H54 (cell line): ENCODE results near the gene NAGPA.
"Not testable (repeated sequence)": the region's sequence is repeated elsewhere in the genome, so short reads cannot be mapped to it uniquely, and the experiment has no call there.

Source experiments
- DNase-seq: peaks from one replicate; pipeline ENCODE4 v3.0.0; 2011; ENCODE audit warnings: low spot score, mixed read lengths; ENCODE audit not compliant: insufficient read length
- FAIRE-seq: peaks from 3 replicates; lab custom pipeline; 2011; peaks lifted over from hg19 to GRCh38; lab: Jason Lieb, UNC
- POLR2A ChIP-seq: IDR thresholded peaks from 2 replicates; pipeline ENCODE4 v1.6.1; 2011; ENCODE audit warnings: low read depth, mild to moderate bottlenecking, low read length

The NAGPA gene

GRCh38 chr16:5046914-5047313 lies 13.2 kb upstream of the NAGPA start:
- FAIRE-seq (no peak), DNase-seq (no peak)
- TF ChIP-seq POLR2A: no peak

- DNase-seq (no peak), FAIRE-seq (no peak)
- TF ChIP-seq POLR2A: no peak
Measured at GRCh38 chr16:5045499-5046115, 11.9 kb upstream of the NAGPA start.

GRCh38 chr16:5044581-5044980 lies 10.8 kb upstream of the NAGPA start:
- FAIRE-seq, DNase-seq: not testable (repeated sequence)

- no peak for DNase-seq
- FAIRE-seq: no peak
- TF ChIP-seq POLR2A: no peak
Measured at GRCh38 chr16:5044011-5044540, 10.3 kb upstream of the NAGPA start.

- DNase-seq (peak; percentile 63), FAIRE-seq (no peak)
- no peak for TF ChIP-seq POLR2A
Measured at GRCh38 chr16:5042574-5043171, 8.9 kb upstream of the NAGPA start.

GRCh38 chr16:5041600-5042133 lies 7.9 kb upstream of the NAGPA start:
- no peak for TF ChIP-seq POLR2A
- DNase-seq (peak; percentile 78), FAIRE-seq (peak; percentile 90)

GRCh38 chr16:5040451-5040850 lies 6.7 kb upstream of the NAGPA start:
- no peak for DNase-seq
- FAIRE-seq: no peak

GRCh38 chr16:5036228-5037156 lies 2.8 kb upstream of the NAGPA start:
- DNase-seq: no peak
- no peak for FAIRE-seq
- no peak for TF ChIP-seq POLR2A

More at GRCh38 chr16:5040451-5040850, 6.7 kb upstream of the NAGPA start:
- no peak for TF ChIP-seq POLR2A

- no peak for TF ChIP-seq POLR2A
- FAIRE-seq: no peak
- DNase-seq: no peak
Measured at GRCh38 chr16:5035909-5036227, 2.1 kb upstream of the NAGPA start.

- DNase-seq: no peak
- TF ChIP-seq POLR2A: no peak
- FAIRE-seq: no peak
Measured at GRCh38 chr16:5034167-5034523, 410 bp upstream of the NAGPA start.

- DNase-seq (no peak), FAIRE-seq (no peak)
- TF ChIP-seq POLR2A: no peak
Measured at GRCh38 chr16:5032748-5033167, 977 bp downstream of the NAGPA start.

GRCh38 chr16:5031601-5032000 lies 2.1 kb downstream of the NAGPA start:
- no peak for DNase-seq
- FAIRE-seq: no peak
- TF ChIP-seq POLR2A: no peak

GRCh38 chr16:5030251-5030870 lies 3.4 kb downstream of the NAGPA start:
- no peak for TF ChIP-seq POLR2A
- FAIRE-seq: no peak
- DNase-seq: no peak
